K562 (cell line): ENCODE data around the gene PCBP2. TPM values are rescaled to one million over a fixed set of nuclear protein-coding genes. Genes with fewer than 3 reads are reported as not detected.

Source experiments
- KDM1A ChIP-seq, 2 experiments: fragments of 450-650 bp; IDR thresholded peaks; 2 replicates each; pipeline ENCODE4 v1.6.1; 2016; ENCODE audit warnings: mild to moderate bottlenecking in 2 of 2
- MTA3 ChIP-seq: fragments of 450-650 bp; formaldehyde crosslinking; IDR thresholded peaks from 2 replicates; pipeline ENCODE4 v1.6.1; 2017; ENCODE audit warnings: mild to moderate bottlenecking, borderline replicate concordance
- SMARCB1 ChIP-seq: IDR thresholded peaks from 2 replicates; pipeline ENCODE4 v1.6.1; 2011; ENCODE audit warnings: improper control_type of control experiment, low read depth; ENCODE audit not compliant: insufficient read length
- TFE3 ChIP-seq: fragments of 450-650 bp; formaldehyde crosslinking; IDR thresholded peaks from 2 replicates; pipeline ENCODE4 v1.4.0; 2020; ENCODE audit warnings: mild to moderate bottlenecking, mixed read lengths
- THRB ChIP-seq: fragments of 450-650 bp; formaldehyde crosslinking; conservative IDR thresholded peaks from 2 replicates; pipeline ENCODE4 v1.4.0; 2022; ENCODE audit warnings: mild to moderate bottlenecking, missing genetic modification characterization
- USF2 ChIP-seq: sonication (generic); formaldehyde crosslinking; IDR thresholded peaks from 2 replicates; pipeline ENCODE4 v1.5.0; 2020; ENCODE audit warnings: missing genetic modification reagents
- polyA plus RNA-seq, 8 experiments: library from polyadenylated mRNA; depleted of rRNA in 4 of 8; stranded (reverse) in 5 of 8; unstranded in 3 of 8; fragments of >200 nt; fragmentation: Nextera tagmentation in 2 of 8; fragmentation: Illumina TruSeq in 1 of 8; extraction: Ambion mirVana in 2 of 8; extraction: Trizol in 1 of 8; gene quantifications; 2 replicates each; pipeline versions ENCODE4 v1.2.1 to v1.2.3, GENCODE V29; 2011 to 2014; ENCODE audit warnings: inconsistent platforms in 1 of 8, missing spikeins in 1 of 8
- total RNA-seq, 7 experiments: library from RNA; depleted of rRNA in 6 of 7; stranded (reverse); fragments of >200 nt in 6 of 7; fragmentation: Illumina TruSeq in 2 of 7; extraction: Trizol in 2 of 7; gene quantifications; 2 replicates each; pipeline versions ENCODE4 v1.2.1 to v1.2.3, GENCODE V29; 2011 to 2021; ENCODE audit warnings: low replicate concordance in 1 of 7

PCBP2 gene
- total and polyA plus RNA-seq, 9 of the 15 experiments (the other 6 are each of a cell fraction or from before 2014, with no cell fraction given): 137 to 831 (median 328) TPM

- TF ChIP-seq USF2 (CRISPR knock-in tag): peak; percentile 95
- TF ChIP-seq THRB (CRISPR knock-in tag): no peak
- TF ChIP-seq TFE3 (CRISPR knock-in tag): peak; percentile 89
- TF ChIP-seq KDM1A (IDR thresholded peaks at IDR 0.05): peak in 1 of 2 experiments; percentile 20; a peak in 2 of 4 replicates
- TF ChIP-seq SMARCB1: no peak
- 0 out of 2 replicates have a peak, but pooled peaks have one; percentile 28 for TF ChIP-seq MTA3
- TF ChIP-seq, all 486 proteins: peak for 22
Measured at GRCh38 chr12:53495903-53496751, 44.2 kb downstream of the PCBP2 start (continued).
